HepG2 (cell line): ENCODE results near the gene RTBDN. TPM values are rescaled to one million over a fixed set of nuclear protein-coding genes. Genes with fewer than 3 reads are reported as not detected.
A peak's percentile ranks its signal among the peaks of the same experiment; 100 is the strongest.

ENCODE experiments used
- ATAC-seq: fragments of 200-7000 bp; cut with Tn5 transposase; 3 replicates; pipeline ENCODE4 v1.9.1; 2020; ENCODE audit warnings: mild to moderate bottlenecking, moderate library complexity
- BruUV-seq: library from RNA; stranded (reverse); fragments of 400-500 nt; replicated peaks from 2 replicates; lab custom pipeline; 2021; lab: Mats Ljungman, UMichigan
- CTCF ChIA-PET: fragments of 300-600 bp; formaldehyde crosslinking; extraction: SDS; loops from one replicate; lab custom pipeline; 2021; ENCODE audit warnings: low total read pairs, inconsistent platforms, low intra/inter-chr PET ratio; lab: Yijun Ruan, JAX
- POLR2A ChIA-PET: fragments of 350-600 bp; sonication (Branson Sonifier 250); formaldehyde crosslinking; loops from one replicate; lab custom pipeline; 2020; ENCODE audit warnings: antibody characterized with exemption, inconsistent platforms; lab: Yijun Ruan, JAX
- DNase-seq: peaks from one replicate; pipeline ENCODE4 v3.0.0-alpha.2; 2015; ENCODE audit warnings: low spot score
- FAIRE-seq: peaks from 3 replicates; lab custom pipeline; 2011; peaks lifted over from hg19 to GRCh38; lab: Jason Lieb, UNC
- H2AFZ ChIP-seq: one replicate; pipeline ENCODE4 v1.6.1; 2011; ENCODE audit warnings: low read length, inconsistent platforms
- H3K27ac ChIP-seq: fragments of 300-600 bp; 3 replicates; pipeline ENCODE4 v1.8.0; 2011; ENCODE audit warnings: mixed run types, mild to moderate bottlenecking, mixed read lengths, low read length, inconsistent platforms; ENCODE audit not compliant: insufficient read depth; ENCODE audit errors: extremely low read length
- H3K27me3 ChIP-seq, 2 experiments: fragments of 200-600 bp in 1 of 2; 2 replicates in 1 of 2; 3 replicates in 1 of 2; pipeline versions ENCODE4 v1.6.0 to v1.8.0; 2011; ENCODE audit warnings: low read length in 2 of 2, mild to moderate bottlenecking in 2 of 2, moderate library complexity in 2 of 2, inconsistent platforms in 1 of 2; ENCODE audit not compliant: insufficient read depth in 2 of 2, control insufficient read depth in 1 of 2
- H3K36me3 ChIP-seq, 2 experiments: fragments of 200-600 bp in 1 of 2; replicated peaks in 1 of 2; 2 replicates in 1 of 2; 3 replicates in 1 of 2; pipeline versions ENCODE4 v1.5.1 to v1.8.0; 2011; ENCODE audit warnings: low read length in 2 of 2, inconsistent platforms in 1 of 2; ENCODE audit not compliant: insufficient read depth in 2 of 2, control insufficient read depth in 1 of 2
- H3K4me1 ChIP-seq: 2 replicates; pipeline ENCODE4 v1.5.1; 2012; ENCODE audit warnings: low read length, inconsistent platforms; ENCODE audit not compliant: insufficient read depth
- H3K4me2 ChIP-seq: 2 replicates; pipeline ENCODE4 v1.6.0; 2011; ENCODE audit warnings: low read depth, low read length, inconsistent platforms
- H3K4me3 ChIP-seq, 3 experiments: fragments of 200-600 bp in 1 of 3; sonication (generic), shearing (Covaris generic) in 1 of 3; replicated peaks in 1 of 3; 2 replicates each; pipeline ENCODE4 v1.5.1; 2011 to 2016; ENCODE audit warnings: low read length in 3 of 3, inconsistent platforms in 2 of 3, low read depth in 2 of 3, mild to moderate bottlenecking in 2 of 3, control low read depth in 1 of 3, mixed read lengths in 1 of 3; ENCODE audit not compliant: insufficient read depth in 1 of 3
- H3K79me2 ChIP-seq: one replicate; pipeline ENCODE4 v1.6.1; 2011; ENCODE audit warnings: low read length, inconsistent platforms; ENCODE audit not compliant: insufficient read depth
- H3K9ac ChIP-seq: 2 replicates; pipeline ENCODE4 v1.6.0; 2011; ENCODE audit warnings: mild to moderate bottlenecking, low read depth, low read length, inconsistent platforms; ENCODE audit not compliant: insufficient read depth
- H3K9me3 ChIP-seq: 2 replicates; pipeline ENCODE4 v1.5.1; 2012; ENCODE audit warnings: mild to moderate bottlenecking, low read length
- H4K20me1 ChIP-seq: 2 replicates; pipeline ENCODE4 v1.6.0; 2011; ENCODE audit warnings: inconsistent platforms, mild to moderate bottlenecking, low read length, moderate library complexity; ENCODE audit not compliant: insufficient read depth
- ATAD3A ChIP-seq: sonication (generic); formaldehyde crosslinking; IDR thresholded peaks from 2 replicates; pipeline ENCODE4 v1.4.0; 2020; ENCODE audit warnings: missing genetic modification reagents
- DMAP1 ChIP-seq: IDR thresholded peaks from 2 replicates; pipeline ENCODE4 v1.6.1; 2016
- FOXM1 ChIP-seq: sonication (generic); formaldehyde crosslinking; IDR thresholded peaks from 2 replicates; pipeline ENCODE4 v1.5.0; 2020; ENCODE audit warnings: missing genetic modification reagents
- HNF1A ChIP-seq, 2 experiments: sonication (generic) in 1 of 2; formaldehyde crosslinking in 1 of 2; IDR thresholded peaks; 2 replicates each; pipeline versions ENCODE4 v1.4.0 to v1.6.1; 2016 to 2020; ENCODE audit warnings: borderline replicate concordance in 1 of 2, low read depth in 1 of 2, mild to moderate bottlenecking in 1 of 2, missing genetic modification reagents in 1 of 2
- NFKBIZ ChIP-seq: IDR thresholded peaks from 2 replicates; pipeline ENCODE4 v1.6.1; 2018; ENCODE audit warnings: missing genetic modification reagents, missing compliant biosample characterization
- RXRB ChIP-seq: IDR thresholded peaks from 2 replicates; pipeline ENCODE4 v1.6.1; 2016; ENCODE audit warnings: borderline replicate concordance, missing genetic modification reagents, missing compliant biosample characterization
- ZNF619 ChIP-seq: sonication (generic); formaldehyde crosslinking; IDR thresholded peaks from 2 replicates; pipeline ENCODE4 v1.4.0; 2020; ENCODE audit warnings: mild to moderate bottlenecking, missing genetic modification reagents
- ZNF713 ChIP-seq: sonication (generic); formaldehyde crosslinking; IDR thresholded peaks from 2 replicates; pipeline ENCODE4 v1.4.0; 2020; ENCODE audit warnings: mild to moderate bottlenecking, missing genetic modification reagents
- ZNF75D ChIP-seq: sonication (generic); formaldehyde crosslinking; IDR thresholded peaks from 2 replicates; pipeline ENCODE4 v1.8.1; 2023; ENCODE audit warnings: missing genetic modification reagents, mild to moderate bottlenecking, borderline replicate concordance
- WGBS: methylation state at CpG from one replicate; pipeline ENCODE4 v1.1.6; 2017; ENCODE audit warnings: low lambda C conversion rate; 5-methylcytosine and 5-hydroxymethylcytosine counted together
- in situ Hi-C: cut with HindIII; loops from 2 replicates; pipeline ENCODE4 v1.10.0; 2017; ENCODE audit warnings: low pct_unique_long_range_greater_than_20kb; ENCODE audit not compliant: extremely low pct_ligation_motif_present
- intact Hi-C: fragments of 100-400 bp; cut with micrococcal nuclease; formaldehyde crosslinking; loops from one replicate; pipeline ENCODE4 v1.10.0; 2022; ENCODE audit not compliant: unreplicated experiment
- polyA plus RNA-seq, 8 experiments: library from polyadenylated mRNA; depleted of rRNA in 3 of 8; stranded (reverse) in 7 of 8; unstranded in 1 of 8; fragments of >200 nt; fragmentation: Illumina TruSeq in 4 of 8; extraction: Trizol in 4 of 8; gene quantifications; 2 replicates each; pipeline versions ENCODE4 v1.2.1 to v1.2.3, GENCODE V29; 2011 to 2016; ENCODE audit warnings: low read depth in 4 of 8, missing spikeins in 1 of 8, mixed read lengths in 1 of 8; ENCODE audit not compliant: insufficient read depth in 1 of 8
- total RNA-seq, 5 experiments: library from RNA; depleted of rRNA; stranded (reverse); fragments of >200 nt; fragmentation: Illumina TruSeq; extraction: Trizol; gene quantifications; 2 replicates each; pipeline ENCODE4 v1.2.3, GENCODE V29; 2016; ENCODE audit warnings: low read depth in 1 of 5
- TF ChIP-seq, protein P1 (sequence below): sonication (generic); formaldehyde crosslinking; IDR thresholded peaks from 2 replicates; pipeline ENCODE4 v1.5.0; 2020; ENCODE audit warnings: mild to moderate bottlenecking, missing genetic modification reagents, borderline replicate concordance

RTBDN gene
- total and polyA plus RNA-seq, 2 of the 13 experiments (the other 11 are each of a cell fraction or from before 2014, with no cell fraction given) = 0.27 to 0.48 TPM

GRCh38 chr19:12801466-12802266 is 32.7 kb downstream of the RTBDN start, which contains the start of the genes PRDX2 and THSD8 (continued):
- TF ChIP-seq HNF1A (IDR thresholded peaks at IDR 0.05; ENCODE audit: low read depth) = no peak
- TF ChIP-seq HNF1A (CRISPR knock-in tag; IDR thresholded peaks at IDR 0.05; ENCODE audit: borderline replicate concordance) = 0 out of 2 replicates have a peak, but pooled peaks have one; percentile 56
- no peak for TF ChIP-seq ATAD3A (CRISPR knock-in tag)
- no peak for TF ChIP-seq ZNF713 (CRISPR knock-in tag)
- 0 out of 2 replicates have a peak, but pooled peaks have one; percentile 89 for TF ChIP-seq ZNF75D (CRISPR knock-in tag)
- TF ChIP-seq FOXM1 (CRISPR knock-in tag) = no peak

GRCh38 chr19:12800923-12801465 is 33.4 kb downstream of the RTBDN start:
- CTCF ChIA-PET = interaction anchor here (1.6 kb wide), 1 partner anchor 35 kb away, joined by 4 read pairs; no protein-coding TSS in a partner anchor
- POLR2A ChIA-PET = interaction anchor here (0.8 to 4.0 kb wide), 6 partner anchors 9 to 68 kb away, joined by 3 to 47 read pairs (median 4); partner anchors contain the start of genes GET3 and JUNB
- TF ChIP-seq DMAP1 (CRISPR knock-in tag) (peak; percentile 26; the same call in 1 of the 2 replicates), ZNF619 (CRISPR knock-in tag) (no peak), RXRB (CRISPR knock-in tag) (peak; percentile 7; the same call in 1 of the 2 replicates), NFKBIZ (0 out of 2 replicates have a peak, but pooled peaks have one; percentile 16)
- TF ChIP-seq, protein P1, sequence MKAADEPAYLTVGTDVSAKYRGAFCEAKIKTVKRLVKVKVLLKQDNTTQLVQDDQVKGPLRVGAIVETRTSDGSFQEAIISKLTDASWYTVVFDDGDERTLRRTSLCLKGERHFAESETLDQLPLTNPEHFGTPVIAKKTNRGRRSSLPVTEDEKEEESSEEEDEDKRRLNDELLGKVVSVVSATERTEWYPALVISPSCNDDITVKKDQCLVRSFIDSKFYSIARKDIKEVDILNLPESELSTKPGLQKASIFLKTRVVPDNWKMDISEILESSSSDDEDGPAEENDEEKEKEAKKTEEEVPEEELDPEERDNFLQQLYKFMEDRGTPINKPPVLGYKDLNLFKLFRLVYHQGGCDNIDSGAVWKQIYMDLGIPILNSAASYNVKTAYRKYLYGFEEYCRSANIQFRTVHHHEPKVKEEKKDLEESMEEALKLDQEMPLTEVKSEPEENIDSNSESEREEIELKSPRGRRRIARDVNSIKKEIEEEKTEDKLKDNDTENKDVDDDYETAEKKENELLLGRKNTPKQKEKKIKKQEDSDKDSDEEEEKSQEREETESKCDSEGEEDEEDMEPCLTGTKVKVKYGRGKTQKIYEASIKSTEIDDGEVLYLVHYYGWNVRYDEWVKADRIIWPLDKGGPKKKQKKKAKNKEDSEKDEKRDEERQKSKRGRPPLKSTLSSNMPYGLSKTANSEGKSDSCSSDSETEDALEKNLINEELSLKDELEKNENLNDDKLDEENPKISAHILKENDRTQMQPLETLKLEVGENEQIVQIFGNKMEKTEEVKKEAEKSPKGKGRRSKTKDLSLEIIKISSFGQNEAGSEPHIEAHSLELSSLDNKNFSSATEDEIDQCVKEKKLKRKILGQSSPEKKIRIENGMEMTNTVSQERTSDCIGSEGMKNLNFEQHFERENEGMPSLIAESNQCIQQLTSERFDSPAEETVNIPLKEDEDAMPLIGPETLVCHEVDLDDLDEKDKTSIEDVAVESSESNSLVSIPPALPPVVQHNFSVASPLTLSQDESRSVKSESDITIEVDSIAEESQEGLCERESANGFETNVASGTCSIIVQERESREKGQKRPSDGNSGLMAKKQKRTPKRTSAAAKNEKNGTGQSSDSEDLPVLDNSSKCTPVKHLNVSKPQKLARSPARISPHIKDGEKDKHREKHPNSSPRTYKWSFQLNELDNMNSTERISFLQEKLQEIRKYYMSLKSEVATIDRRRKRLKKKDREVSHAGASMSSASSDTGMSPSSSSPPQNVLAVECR = no peak

More at GRCh38 chr19:12800923-12801465, 33.4 kb downstream of the RTBDN start:
- peak overlapping the region; percentile 81 to 100 (median 93) for H3K4me3 ChIP-seq
- peak; percentile 27 for DNase-seq
- TSS peak; percentile 58 for BruUV-seq
- peak; percentile 47 for ATAC-seq
- peaks cover 28% of the 10 kb centered on the region for H3K4me1 ChIP-seq
- H3K36me3 ChIP-seq = peaks cover 2 to 12% of the 10 kb centered on the region in 2 experiments; a peak in 4 of 5 replicates
- in situ Hi-C loops (loop anchor here (5.0 kb wide), 1 partner anchor 34 kb away; no protein-coding TSS in a partner anchor), intact Hi-C loops (no loop called here)
- peaks cover 14% of the 10 kb centered on the region for H3K79me2 ChIP-seq
- H4K20me1 ChIP-seq = peaks cover 5% of the 10 kb centered on the region; the same call in 1 of the 2 replicates
- peak overlapping the region; percentile 92 for H3K27ac ChIP-seq
- H3K9me3 ChIP-seq = no peaks in the 10 kb centered on the region
- H3K4me2 ChIP-seq = peak overlapping the region; percentile 88
- H2AFZ ChIP-seq = no peak overlapping the region
- no peak for FAIRE-seq
- peak overlapping the region; percentile 99 for H3K9ac ChIP-seq
- H3K27me3 ChIP-seq = no peaks in the 10 kb centered on the region; a peak in 1 of 5 replicates
- WGBS = 0% methylated on average over 7 of the region's 38 CpGs
